OCI-LY3 (cell line): ENCODE data around the gene NR2F6.
A peak's percentile ranks its signal among the peaks of the same experiment; 100 is the strongest.

ENCODE experiments used
- CTCF ChIP-seq: fragments of 200-600, 300-600 bp; sonication (generic); IDR thresholded peaks from 2 replicates; pipeline ENCODE4 v1.5.1; 2014; ENCODE audit warnings: antibody characterized with exemption, low read length, low read depth
- EZH2phosphoT487 ChIP-seq: fragments of 200-600 bp; shearing (Covaris generic); IDR thresholded peaks from 2 replicates; pipeline ENCODE4 v1.6.1; 2018; ENCODE audit warnings: antibody characterized with exemption, mixed run types, low read depth

- peak; percentile 78 for TF ChIP-seq CTCF
- no peak for TF ChIP-seq EZH2phosphoT487
These were observed 46.8 kb upstream of the NR2F6 start for GRCh38 chr19:17292301-17293074.
